GM18861 (cell line): Measurements from ENCODE around the gene RNF220.

Experiments
- ATAC-seq: cut with Tn5 transposase; IDR thresholded peaks from one replicate; pipeline ENCODE4 v1.9.1; 2021; ENCODE audit not compliant: unreplicated experiment

The RNF220 gene

GRCh38 chr1:44431861-44432260, 26.8 kb downstream of the RNF220 start:
- ATAC-seq = no peak

DNA sequence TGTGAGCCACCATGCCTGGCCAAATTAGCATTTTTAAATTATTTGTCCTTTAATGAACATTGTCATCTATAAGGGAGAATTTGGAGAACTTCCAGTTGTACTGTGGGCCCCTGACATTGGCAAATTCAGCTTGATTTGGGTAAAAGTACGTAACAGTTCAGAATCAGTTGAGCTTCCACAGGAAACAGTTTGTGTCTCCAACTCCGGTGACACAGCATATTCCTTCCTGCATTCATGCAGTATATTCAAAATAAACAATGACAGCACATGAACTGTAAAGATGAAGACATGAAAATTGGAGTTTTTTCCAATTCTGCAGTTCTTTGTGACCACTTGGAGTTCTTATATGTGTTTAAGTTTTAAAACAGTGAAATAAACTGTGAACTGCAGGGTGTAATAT, 28.2 kb downstream of the RNF220 start:
- ATAC-seq = no peak

- no peak for ATAC-seq
Observed at GRCh38 chr1:44436401-44437106, 31.5 kb downstream of the RNF220 start.

DNA sequence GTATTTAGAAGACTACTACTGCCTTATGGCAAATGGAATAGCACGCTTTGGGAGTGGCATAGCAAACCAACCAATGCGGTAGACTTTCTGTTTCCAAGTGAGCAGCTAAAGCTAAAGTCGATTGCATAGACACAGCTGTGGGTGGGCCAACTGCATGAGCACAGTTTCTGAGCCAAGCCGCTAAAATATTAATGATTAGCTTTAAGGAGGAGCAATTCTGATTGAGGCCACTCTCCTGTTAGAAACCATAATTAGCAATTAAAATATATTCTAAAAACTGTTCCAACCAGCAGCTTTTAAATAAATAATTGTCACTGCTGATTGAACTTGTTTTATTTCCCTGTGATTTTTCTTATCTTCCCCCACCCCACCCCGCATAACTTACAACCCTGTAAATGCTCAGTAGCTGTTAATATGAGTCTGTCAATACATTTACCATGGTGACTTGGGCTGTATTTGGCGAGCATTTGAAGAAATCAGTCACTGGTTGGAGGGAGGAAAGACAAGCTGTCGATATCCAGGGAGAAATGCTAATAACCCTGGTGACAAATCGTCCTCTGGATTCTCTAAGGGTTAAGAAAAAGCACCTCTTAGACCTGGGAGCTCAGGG, 32.2 kb downstream of the RNF220 start:
- no peak for ATAC-seq

DNA sequence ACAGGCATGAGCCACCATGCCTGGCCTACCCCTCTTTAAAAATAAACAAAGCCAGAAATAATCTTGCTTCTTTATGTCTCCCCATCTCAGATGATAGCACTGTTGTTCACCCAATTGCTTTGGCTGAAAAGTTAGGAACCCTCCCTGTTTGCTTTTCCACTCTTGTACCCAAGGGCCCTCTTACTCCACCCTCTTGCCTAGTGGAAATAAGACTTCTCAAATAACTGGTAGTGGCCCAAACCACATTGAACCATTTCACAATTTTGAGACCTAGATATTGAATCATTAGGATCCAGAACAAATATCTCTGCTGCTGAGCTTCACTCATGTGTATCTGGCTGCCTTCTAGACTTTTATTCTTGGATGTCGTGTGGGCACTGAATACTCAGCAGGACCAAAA, 37.7 kb downstream of the RNF220 start:
- ATAC-seq = no peak

GRCh38 chr1:44447051-44447810, 42.2 kb downstream of the RNF220 start:
- ATAC-seq = no peak

- ATAC-seq = no peak
Observed at GRCh38 chr1:44453798-44454349, 48.8 kb downstream of the RNF220 start.

DNA sequence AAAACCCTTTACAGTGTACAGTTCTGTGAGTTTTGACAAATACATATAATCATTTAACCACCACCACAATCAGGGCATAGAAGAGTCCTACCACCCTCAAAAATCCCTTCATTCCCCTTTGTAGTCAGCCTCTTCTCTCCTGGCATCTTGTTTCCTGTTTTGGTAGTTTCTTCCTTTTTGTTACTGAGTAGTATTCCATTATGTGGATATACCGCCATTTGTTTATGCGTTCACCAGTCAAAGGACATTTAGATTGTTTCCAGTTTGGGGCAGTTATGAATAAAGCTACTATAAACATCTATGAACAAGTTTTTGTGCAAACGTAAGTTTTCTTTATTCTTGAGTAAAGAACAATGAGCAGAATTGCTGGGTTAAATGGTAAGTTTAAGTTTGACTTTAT, 49.6 kb downstream of the RNF220 start:
- ATAC-seq = no peak

DNA sequence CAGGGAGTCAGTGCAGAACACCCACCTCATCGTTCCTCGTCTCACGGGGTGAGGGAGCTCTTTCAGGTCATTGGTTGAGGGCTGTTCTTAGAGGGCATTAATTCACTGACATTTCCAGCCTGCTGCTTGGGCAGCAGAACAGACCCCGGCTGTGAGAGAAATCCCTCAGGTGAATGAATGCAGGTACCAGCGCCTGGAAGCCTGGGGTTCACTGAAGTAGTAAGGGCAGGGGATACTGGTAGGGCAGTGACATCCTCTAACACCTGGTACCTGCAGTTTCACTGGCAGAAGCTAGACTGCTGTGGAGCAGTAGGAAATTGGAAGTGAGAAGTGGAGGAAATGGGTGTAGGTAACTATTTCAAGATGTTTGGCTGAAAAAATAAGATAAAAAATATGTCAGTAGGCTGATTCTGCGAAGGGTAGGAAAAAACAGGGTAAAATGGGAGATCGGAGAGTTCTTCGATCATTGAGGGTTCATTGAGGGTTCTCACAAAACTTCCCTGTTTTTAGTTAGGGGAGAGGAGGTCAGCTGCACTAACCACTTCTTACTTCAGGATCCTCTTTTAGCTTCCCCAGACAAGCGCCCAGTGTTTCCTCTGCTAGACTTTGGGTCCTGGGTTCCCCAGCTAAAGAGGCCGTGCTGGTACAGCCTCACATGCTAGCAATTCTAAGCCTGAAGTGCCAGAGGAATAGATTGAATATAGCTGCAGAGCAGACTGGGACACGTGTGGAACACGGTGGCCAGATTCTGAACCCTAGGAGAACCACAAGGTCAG, 55.2 kb downstream of the RNF220 start:
- ATAC-seq = no peak

GRCh38 chr1:44464361-44464760, 59.3 kb downstream of the RNF220 start:
- no peak for ATAC-seq

- ATAC-seq = no peak
Observed at GRCh38 chr1:44467566-44467965, 62.5 kb downstream of the RNF220 start.

GRCh38 chr1:44471911-44472453, 66.9 kb downstream of the RNF220 start:
- no peak for ATAC-seq

GRCh38 chr1:44472620-44473525, 67.8 kb downstream of the RNF220 start:
- ATAC-seq = no peak

DNA sequence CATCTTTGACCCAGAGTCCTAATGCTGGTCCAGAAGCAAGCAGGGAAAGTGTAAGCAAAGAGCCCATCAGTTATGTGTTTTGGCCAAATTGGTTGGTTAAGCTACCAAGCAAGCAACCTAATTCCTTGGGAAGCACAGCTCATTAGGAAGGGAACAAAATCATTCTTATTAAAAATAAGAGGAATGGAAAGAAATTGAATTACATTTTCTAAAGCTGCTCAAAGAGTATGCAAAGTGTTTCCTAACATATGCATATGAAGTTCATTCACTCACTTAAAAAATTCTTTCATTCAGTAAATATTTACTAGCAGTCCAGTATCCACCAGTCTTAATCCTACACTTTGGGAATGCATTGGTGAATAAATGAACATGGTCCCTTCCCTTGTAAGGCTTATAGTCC, 71.8 kb downstream of the RNF220 start:
- ATAC-seq = no peak

- no peak for ATAC-seq
Observed at GRCh38 chr1:44481701-44482100, 76.6 kb downstream of the RNF220 start.

GRCh38 chr1:44483089-44483874, 78.2 kb downstream of the RNF220 start:
- ATAC-seq = no peak

- no peak for ATAC-seq
Observed at GRCh38 chr1:44484155-44484688, 79.2 kb downstream of the RNF220 start.

GRCh38 chr1:44485229-44485933, 80.3 kb downstream of the RNF220 start:
- ATAC-seq = no peak
